Activated naive CD8-positive, alpha-beta T cell treated with anti-CD3 and anti-CD28 coated beads for 36 hours (primary cell): ENCODE results near the gene FCRLB. TPM values are rescaled to one million over a fixed set of nuclear protein-coding genes. Genes with fewer than 3 reads are reported as not detected.
"Not testable (repeated sequence)": the region's sequence is repeated elsewhere in the genome, so short reads cannot be mapped to it uniquely, and the experiment has no call there.

Experiments used
- DNase-seq: peaks from one replicate; pipeline ENCODE4 v3.0.0; 2021
- H3K27ac Mint-ChIP-seq: one replicate; pipeline ENCODE4 v1.8.0; 2022; ENCODE audit warnings: mild to moderate bottlenecking, moderate library complexity, mixed read lengths
- H3K27me3 Mint-ChIP-seq: one replicate; pipeline ENCODE4 v1.8.0; 2022; ENCODE audit warnings: mild to moderate bottlenecking, mixed read lengths
- H3K36me3 Mint-ChIP-seq: one replicate; pipeline ENCODE4 v1.8.0; 2021; ENCODE audit warnings: mild to moderate bottlenecking, mixed read lengths
- H3K4me1 Mint-ChIP-seq: one replicate; pipeline ENCODE4 v1.8.0; 2021; ENCODE audit warnings: mixed read lengths
- H3K4me3 Mint-ChIP-seq: one replicate; pipeline ENCODE4 v1.8.0; 2022; ENCODE audit warnings: mild to moderate bottlenecking, moderate library complexity, mixed read lengths
- H3K9me3 Mint-ChIP-seq: one replicate; pipeline ENCODE4 v1.8.0; 2022; ENCODE audit warnings: mixed read lengths
- total RNA-seq, 2 experiments: library from RNA; stranded (reverse); gene quantifications; one replicate each; pipeline ENCODE4 v1.2.3, GENCODE V29; 2021

FCRLB gene, protein sequence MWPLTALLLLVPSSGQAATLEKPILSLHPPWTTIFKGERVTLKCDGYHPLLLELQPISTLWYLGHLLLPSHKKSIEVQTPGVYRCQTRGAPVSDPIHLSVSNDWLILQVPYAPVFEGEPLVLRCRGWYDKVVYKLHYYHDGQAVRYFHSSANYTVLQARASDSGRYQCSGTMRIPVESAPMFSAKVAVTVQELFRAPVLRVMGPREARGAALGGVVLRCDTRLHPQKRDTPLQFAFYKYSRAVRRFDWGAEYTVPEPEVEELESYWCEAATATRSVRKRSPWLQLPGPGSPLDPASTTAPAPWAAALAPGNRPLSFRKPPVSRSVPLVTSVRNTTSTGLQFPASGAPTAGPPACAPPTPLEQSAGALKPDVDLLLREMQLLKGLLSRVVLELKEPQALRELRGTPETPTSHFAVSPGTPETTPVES
- total RNA-seq: under 1 TPM; 0.49 to 0.76 TPM

DNA sequence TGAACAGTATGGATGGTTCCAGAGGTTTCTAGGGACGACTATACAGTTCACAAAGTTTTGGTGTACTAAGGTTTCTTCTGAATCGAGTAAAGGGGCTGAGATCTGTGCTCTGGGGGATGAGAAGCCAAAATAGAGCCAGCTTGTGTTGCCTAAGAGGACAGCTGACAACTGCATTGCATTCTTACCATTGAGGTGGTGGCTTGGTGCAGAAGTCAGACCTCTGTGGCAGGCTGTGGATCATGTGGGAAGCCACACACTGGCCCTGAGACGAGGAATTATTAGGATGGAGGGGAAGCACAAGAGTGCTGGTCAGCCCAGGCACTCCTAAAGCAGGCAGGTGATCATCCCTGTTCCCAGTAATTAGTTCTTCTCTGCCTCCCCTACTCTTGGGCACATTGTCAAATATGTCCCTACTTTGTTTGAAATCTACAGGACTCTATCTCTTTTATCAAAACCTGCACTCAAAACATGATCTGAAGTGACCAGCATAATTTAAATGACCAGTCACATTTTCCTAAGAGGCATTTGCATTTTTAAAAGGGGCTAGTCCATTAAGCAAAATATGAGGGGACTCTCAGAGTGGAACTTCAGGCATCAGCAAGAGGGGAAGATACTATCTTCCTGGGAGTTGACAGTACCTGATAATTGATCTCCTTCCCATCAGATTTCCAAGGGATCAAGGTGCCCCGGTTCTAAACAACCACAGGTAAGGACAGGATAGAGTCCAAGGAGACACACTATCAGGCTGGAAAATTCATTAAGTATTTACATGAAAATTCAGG is at the start of gene FCRLB:
Gene FCRLB (plus strand): TSS at position 589 of the 782 bp plus-strand sequence. CDS start 1,129 bp downstream, outside the sequence.
- Mint-ChIP-seq H3K4me1 (peaks cover 32% of the 10 kb centered on the region), H3K27ac (no peak within 1 kb of the TSS), H3K4me3 (no peak within 1 kb of the TSS), H3K36me3 (no peaks in the 10 kb centered on the region), H3K9me3 (no peaks in the 10 kb centered on the region), H3K27me3 (peaks cover 30% of the 10 kb centered on the region)
- DNase-seq: no peak

DNA sequence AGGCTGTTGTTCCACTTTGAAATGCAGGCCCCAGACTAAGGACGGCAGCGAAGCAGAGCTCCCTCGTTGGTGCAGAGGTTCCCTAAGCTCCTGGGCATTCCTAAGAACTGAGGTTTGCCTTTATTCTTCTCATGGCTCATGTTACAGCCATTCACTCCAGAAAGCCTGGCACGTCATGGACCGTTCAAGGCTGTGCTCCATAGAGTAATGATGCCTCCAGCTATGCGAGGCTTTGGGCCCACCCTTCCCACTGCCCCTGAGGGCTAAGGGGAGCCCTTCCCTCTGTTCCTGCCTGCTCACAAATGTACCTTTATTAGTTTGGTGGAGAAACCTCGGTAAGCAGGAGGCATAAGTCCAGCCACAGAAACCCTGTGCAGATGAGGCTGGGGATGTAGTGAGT is 47.9 kb upstream of the FCRLB start:
- H3K4me1 Mint-ChIP-seq: peaks cover 13% of the 10 kb centered on the region
- not testable (repeated sequence) for H3K36me3 Mint-ChIP-seq, H3K9me3 Mint-ChIP-seq, DNase-seq, H3K27me3 Mint-ChIP-seq, H3K27ac Mint-ChIP-seq, H3K4me3 Mint-ChIP-seq

DNA sequence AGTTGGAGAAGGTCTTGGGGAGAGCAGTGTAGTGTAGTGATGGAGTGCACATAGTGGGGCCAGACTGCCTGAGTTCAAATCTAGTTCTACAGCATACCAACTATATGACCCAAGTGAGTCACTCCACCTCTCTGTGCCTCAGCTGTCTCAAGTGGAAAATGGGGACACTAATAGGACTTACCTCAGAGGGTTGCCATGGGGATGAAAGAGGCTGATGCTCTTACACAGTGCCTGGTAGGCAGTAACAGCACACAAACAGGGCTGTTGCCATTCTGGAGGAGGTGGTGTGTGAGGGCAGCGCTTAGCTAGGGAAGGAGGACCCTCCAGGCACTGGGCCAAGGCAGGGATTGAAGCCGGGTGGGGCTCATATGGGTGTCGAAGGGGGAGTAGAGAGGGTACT is 46.9 kb upstream of the FCRLB start:
- H3K27me3 Mint-ChIP-seq, H3K4me3 Mint-ChIP-seq, H3K36me3 Mint-ChIP-seq, DNase-seq, H3K9me3 Mint-ChIP-seq, H3K27ac Mint-ChIP-seq: not testable (repeated sequence)
- peaks cover 13% of the 10 kb centered on the region for H3K4me1 Mint-ChIP-seq

DNA sequence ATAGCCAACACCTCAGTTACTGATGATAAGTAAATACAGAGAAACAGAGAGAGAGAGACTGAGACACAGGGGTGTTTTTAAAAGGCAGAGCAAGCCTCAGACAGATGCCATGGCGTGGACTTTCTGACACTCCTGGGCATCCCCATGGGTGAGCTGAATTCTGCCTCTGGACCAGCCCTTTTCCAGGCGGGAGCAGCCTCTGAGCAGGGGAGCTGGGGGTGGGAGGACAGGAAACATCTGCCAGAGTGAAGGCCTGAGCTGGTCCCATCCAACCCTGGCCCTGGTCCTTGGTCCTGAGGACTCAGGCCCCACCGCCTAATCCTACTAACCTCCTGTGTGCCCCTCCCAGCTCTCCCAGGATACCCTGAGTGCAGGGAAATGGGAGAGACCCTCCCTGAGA is 46.4 kb upstream of the FCRLB start:
- H3K36me3 Mint-ChIP-seq, DNase-seq, H3K4me3 Mint-ChIP-seq, H3K9me3 Mint-ChIP-seq, H3K27ac Mint-ChIP-seq, H3K27me3 Mint-ChIP-seq: not testable (repeated sequence)
- H3K4me1 Mint-ChIP-seq: peaks cover 13% of the 10 kb centered on the region

DNA sequence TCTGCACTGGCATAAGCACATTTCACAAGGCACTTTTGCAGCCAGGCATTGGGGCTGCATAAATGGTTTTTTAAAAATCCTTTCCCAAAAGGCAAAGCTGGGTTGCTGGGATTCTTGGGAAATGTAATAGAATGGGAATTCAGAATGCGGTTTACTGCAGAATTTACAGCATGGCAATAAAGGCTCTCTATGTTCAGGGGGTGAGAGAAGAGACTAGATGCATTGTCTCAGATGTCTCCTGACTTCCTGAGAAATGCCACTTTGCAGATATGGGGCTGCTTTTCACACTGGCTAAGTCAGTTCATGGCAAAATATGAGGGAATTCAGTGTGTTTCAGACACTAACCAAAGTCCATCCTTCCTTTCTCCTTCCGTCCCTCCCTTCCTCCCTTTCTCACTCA is 44.9 kb upstream of the FCRLB start:
- no peaks in the 10 kb centered on the region for H3K9me3 Mint-ChIP-seq
- DNase-seq: no peak
- peaks cover 11% of the 10 kb centered on the region for H3K4me1 Mint-ChIP-seq
- no peak overlapping the region for H3K27ac Mint-ChIP-seq
- no peaks in the 10 kb centered on the region for H3K36me3 Mint-ChIP-seq
- peaks cover 8% of the 10 kb centered on the region for H3K27me3 Mint-ChIP-seq
- no peak overlapping the region for H3K4me3 Mint-ChIP-seq

DNA sequence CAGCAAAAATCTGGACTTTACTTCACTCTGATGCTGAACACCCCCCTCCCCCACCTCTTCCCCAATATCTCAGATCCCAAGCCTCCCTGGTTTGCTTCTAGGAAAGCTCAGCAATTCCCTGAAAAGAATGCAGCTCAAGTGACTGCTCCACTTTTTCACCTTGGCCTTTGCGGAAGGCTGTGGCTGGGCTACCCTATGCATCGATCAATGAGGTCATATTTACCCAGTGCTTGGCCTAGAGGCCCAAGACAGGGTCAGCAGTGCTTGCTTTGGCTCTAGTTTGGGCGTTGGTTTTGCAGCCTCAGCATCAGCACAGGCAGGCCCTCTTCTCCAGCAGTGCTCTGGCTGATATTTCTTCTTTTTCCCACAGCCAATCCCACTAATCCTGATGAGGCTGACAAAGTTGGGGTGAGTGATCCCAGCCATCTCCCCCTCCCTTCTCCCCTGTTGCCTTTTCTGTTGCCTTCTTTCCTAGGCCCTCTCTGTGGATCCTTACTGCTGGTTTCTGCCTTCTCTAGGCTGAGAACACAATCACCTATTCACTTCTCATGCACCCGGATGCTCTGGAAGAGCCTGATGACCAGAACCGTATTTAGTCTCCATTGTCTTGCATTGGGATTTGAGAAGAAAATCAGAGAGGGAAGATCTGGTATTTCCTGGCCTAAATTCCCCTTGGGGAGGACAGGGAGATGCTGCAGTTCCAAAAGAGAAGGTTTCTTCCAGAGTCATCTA is 44.2 kb upstream of the FCRLB start:
- Mint-ChIP-seq H3K27ac (no peak overlapping the region), H3K27me3 (peaks cover 13% of the 10 kb centered on the region), H3K9me3 (no peaks in the 10 kb centered on the region), H3K4me3 (no peak overlapping the region), H3K36me3 (no peaks in the 10 kb centered on the region), H3K4me1 (peaks cover 8% of the 10 kb centered on the region)
- no peak for DNase-seq

DNA sequence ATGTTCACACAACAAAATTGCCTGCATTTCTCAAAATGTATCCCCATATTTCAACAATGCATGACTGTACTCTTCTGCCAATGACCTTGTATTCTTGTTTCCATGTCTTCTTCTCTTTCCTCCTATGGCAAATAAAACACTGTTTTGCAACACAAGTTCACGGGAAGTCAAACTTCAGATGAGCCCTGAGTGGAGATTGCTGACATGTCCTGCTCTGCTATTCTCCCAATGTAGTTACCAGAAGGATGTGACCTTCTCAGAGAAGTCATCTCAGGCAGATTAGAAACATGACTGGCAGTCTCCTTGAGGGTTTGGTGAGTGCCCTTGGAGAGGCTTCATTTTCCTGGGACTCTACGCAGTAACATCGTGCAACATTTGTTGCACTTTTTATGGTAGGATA is 42.8 kb upstream of the FCRLB start:
- Mint-ChIP-seq H3K36me3 (no peaks in the 10 kb centered on the region), H3K4me1 (peaks cover 8% of the 10 kb centered on the region), H3K27me3 (peaks cover 20% of the 10 kb centered on the region), H3K27ac (no peak overlapping the region), H3K9me3 (no peaks in the 10 kb centered on the region), H3K4me3 (no peak overlapping the region)
- no peak for DNase-seq

DNA sequence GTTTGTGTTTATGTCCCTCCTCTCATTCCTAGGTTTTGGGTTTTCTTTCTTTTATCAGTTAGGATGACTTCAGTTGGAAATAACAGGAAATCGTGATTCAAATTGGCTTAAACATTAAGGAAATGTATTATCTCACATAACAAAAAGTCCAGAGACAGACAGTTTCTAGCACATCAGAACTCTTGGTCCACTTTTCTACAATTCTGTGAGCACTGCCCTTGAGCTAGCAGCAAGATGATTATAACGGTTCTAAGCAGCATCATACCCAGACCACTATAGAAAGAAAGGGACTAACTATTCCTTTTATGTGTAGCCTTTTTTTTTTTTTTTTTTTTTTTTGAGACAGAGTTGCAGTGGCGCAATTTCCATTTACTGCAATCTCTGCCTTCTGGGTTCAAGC is 39.5 kb upstream of the FCRLB start:
- Mint-ChIP-seq H3K27me3 (peaks cover 25% of the 10 kb centered on the region), H3K27ac (no peak overlapping the region), H3K4me3 (no peak overlapping the region), H3K4me1 (no peaks in the 10 kb centered on the region), H3K36me3 (no peaks in the 10 kb centered on the region), H3K9me3 (no peaks in the 10 kb centered on the region)
- no peak for DNase-seq

DNA sequence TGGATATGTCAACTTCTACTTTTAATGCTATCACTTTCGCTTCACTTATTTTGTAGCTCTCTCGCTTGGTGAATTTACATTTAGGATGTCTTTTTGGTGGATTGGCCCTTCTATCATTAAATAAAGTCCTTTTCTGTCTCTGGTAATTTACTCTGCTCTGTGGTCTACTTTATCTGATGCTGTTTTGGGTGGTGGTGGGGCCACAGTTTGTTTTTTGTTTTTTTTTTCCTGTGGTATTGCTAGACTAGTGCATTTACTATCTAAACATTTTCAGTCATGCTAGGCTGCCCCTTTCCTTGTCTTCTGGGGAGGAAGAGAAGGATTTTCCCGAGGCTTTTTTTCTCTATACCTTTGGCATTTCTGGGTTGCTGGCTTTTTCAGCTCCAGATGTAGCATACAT is 32.4 kb upstream of the FCRLB start:
- no peaks in the 10 kb centered on the region for H3K9me3 Mint-ChIP-seq
- H3K27me3 Mint-ChIP-seq: peaks cover 25% of the 10 kb centered on the region
- DNase-seq: no peak
- no peaks in the 10 kb centered on the region for H3K36me3 Mint-ChIP-seq
- H3K4me3 Mint-ChIP-seq: no peak overlapping the region
- no peaks in the 10 kb centered on the region for H3K4me1 Mint-ChIP-seq
- H3K27ac Mint-ChIP-seq: no peak overlapping the region

DNA sequence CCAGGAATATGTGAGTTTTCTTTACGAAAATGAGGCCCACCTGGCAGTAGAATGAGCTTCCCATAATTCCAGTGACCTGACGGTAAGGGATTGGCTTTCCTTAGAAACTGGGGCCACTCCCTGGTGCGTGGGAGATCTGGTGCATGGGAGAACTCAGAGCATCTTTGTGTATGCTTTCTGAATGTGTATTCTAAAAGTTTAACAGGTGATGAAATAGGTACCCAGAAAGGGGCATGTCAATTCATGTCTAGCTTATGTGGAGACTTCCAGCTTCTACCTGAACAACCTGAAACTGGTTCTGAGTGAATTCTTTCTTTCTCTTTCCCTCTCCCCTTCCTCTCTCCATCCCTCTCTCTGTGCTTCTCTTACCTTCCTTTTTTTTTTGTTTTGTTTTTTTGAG is 29.5 kb upstream of the FCRLB start:
- peaks cover 1% of the 10 kb centered on the region for H3K36me3 Mint-ChIP-seq
- no peaks in the 10 kb centered on the region for H3K4me1 Mint-ChIP-seq
- no peak overlapping the region for H3K4me3 Mint-ChIP-seq
- H3K9me3 Mint-ChIP-seq: peaks cover 2% of the 10 kb centered on the region
- H3K27ac Mint-ChIP-seq: no peak overlapping the region
- no peak for DNase-seq
- H3K27me3 Mint-ChIP-seq: peaks cover 42% of the 10 kb centered on the region

DNA sequence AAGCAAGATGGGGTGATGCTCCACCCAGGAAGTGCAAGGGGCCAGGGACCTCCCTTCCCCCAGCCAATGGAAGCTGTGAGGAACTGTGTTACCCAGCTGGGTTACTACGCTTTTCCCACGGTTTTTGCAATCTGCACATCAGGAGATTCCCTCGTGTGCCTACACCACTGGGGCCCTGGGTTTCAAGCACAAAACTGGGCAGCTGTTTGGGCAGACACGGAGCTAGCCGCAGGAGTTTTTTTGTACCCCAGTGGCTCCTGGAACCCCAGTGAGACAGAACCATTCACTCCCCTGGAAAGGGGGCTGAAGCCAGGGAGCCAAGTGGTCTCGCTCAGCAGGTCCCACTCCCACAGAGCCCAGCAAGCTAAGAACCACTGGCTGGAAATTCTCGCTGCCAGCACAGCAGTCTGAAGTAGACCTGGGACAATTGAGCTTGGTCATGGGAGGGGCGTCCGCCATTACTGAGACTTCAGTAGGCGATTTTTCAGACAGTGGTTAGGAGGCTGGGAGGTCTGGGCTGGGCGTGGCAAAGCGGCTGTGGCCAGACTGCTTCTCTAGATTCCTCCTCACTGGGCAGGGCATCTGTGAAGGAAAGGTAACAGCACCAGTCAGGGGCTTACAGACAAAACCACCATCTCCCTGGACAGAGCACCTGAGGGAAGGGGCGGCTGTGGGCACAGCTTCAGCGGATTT is 28.2 kb upstream of the FCRLB start:
- not testable (repeated sequence) for DNase-seq, H3K27ac Mint-ChIP-seq

DNA sequence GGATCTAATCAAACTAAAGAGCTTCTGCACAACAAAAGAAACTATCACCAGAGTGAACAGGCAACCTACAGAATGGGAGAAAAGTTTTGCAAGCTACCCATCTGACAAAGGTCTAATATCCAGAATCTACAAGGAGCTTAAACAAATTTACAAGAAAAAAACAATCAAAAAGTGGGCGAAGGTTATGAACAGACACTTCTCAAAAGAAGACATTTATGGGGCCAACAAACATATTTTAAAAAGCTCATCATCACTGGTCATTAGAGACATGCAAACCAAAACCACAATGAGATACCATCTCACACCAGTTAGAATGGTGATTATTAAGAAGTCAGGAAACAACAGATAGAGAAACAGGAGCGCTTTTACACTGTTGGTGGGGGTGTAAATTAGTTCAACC is 23.0 kb upstream of the FCRLB start:
- H3K27ac Mint-ChIP-seq, H3K4me3 Mint-ChIP-seq, H3K36me3 Mint-ChIP-seq, DNase-seq, H3K9me3 Mint-ChIP-seq, H3K4me1 Mint-ChIP-seq: not testable (repeated sequence)
- H3K27me3 Mint-ChIP-seq: peaks cover 29% of the 10 kb centered on the region

More for the DNA sequence above, 28.2 kb upstream of the FCRLB start:
- not testable (repeated sequence) for H3K36me3 Mint-ChIP-seq, H3K4me3 Mint-ChIP-seq, H3K4me1 Mint-ChIP-seq, H3K9me3 Mint-ChIP-seq
- peaks cover 44% of the 10 kb centered on the region for H3K27me3 Mint-ChIP-seq

DNA sequence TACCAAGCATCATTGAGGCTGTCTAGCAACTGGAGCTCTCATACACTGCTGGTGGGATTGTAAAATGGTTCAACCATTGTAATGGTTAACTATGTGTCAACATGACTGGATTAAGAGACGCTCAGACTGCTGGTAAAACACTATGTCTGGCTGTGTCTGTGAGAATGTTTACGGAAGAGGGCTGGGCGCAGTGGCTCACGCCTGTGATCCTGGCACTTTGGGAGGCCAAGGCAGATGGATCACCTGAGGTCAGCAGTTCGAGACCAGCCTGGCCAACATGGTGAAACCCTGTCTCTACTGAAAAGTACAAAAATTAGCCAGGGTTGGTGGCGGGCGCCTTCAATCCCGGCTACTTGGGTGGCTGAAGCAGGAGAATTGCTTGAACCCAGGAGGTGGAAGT is 19.1 kb upstream of the FCRLB start:
- H3K36me3 Mint-ChIP-seq: no peaks in the 10 kb centered on the region
- H3K27me3 Mint-ChIP-seq: peaks cover 5% of the 10 kb centered on the region
- no peak overlapping the region for H3K27ac Mint-ChIP-seq
- H3K4me3 Mint-ChIP-seq: no peak overlapping the region
- H3K9me3 Mint-ChIP-seq: no peaks in the 10 kb centered on the region
- no peaks in the 10 kb centered on the region for H3K4me1 Mint-ChIP-seq
- no peak for DNase-seq

DNA sequence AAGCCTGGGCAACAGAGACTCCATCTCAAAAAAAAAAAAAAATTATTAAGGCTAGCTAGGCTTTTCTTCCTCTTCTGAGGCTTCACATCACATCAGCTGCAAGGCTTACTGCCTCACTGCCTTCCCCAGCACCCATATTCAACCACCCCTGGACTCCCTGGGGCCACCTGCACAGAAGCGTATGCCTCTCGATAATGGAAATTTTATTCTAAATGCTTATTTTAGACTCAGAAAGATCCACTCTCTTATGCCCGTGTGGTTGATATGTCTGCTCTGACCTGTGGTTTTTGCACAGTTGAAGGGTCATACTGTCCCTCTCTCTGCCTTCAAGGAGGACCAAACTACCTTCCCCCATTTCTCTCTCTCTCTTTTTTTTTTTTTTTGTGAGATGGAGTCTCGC is 15.8 kb upstream of the FCRLB start:
- no peaks in the 10 kb centered on the region for H3K4me1 Mint-ChIP-seq
- DNase-seq: no peak
- no peaks in the 10 kb centered on the region for H3K36me3 Mint-ChIP-seq
- H3K27ac Mint-ChIP-seq: no peak overlapping the region
- H3K27me3 Mint-ChIP-seq: peaks cover 3% of the 10 kb centered on the region
- H3K9me3 Mint-ChIP-seq: no peaks in the 10 kb centered on the region
- H3K4me3 Mint-ChIP-seq: no peak overlapping the region

DNA sequence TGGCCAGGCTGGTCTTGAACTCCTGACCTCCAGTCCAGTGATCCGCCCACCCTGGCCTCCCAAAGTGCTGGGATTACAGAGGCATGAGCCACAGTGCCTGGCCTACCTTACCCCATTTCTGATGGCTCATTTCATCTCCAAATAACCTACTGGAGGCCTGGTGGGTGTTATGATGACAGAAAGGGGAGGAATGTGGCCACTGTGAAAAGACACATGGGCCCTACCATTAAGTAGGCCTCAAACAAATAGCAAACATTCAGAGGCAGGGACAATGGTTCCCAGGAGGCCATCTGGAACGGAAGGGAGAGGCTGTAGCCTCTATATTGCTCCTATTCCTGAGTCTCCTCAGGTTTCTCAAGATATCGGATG is 15.2 kb upstream of the FCRLB start:
- Mint-ChIP-seq H3K9me3 (no peaks in the 10 kb centered on the region), H3K4me3 (no peak overlapping the region), H3K27ac (no peak overlapping the region), H3K36me3 (no peaks in the 10 kb centered on the region), H3K4me1 (no peaks in the 10 kb centered on the region), H3K27me3 (peaks cover 3% of the 10 kb centered on the region)
- DNase-seq: no peak
